Measurements from ENCODE around the gene GSDMA. TPM values are rescaled to one million over a fixed set of nuclear protein-coding genes. Genes with fewer than 3 reads are reported as not detected.
A peak's percentile ranks its signal among the peaks of the same experiment; 100 is the strongest.

Gene GSDMA
- total RNA-seq, 1 donor from 2014 or later, result not detected

GRCh38 chr17:39955726-39956225, 7.0 kb upstream of the GSDMA start:
- DNase-seq (ENCODE audit: low read depth), result no peak

DNA sequence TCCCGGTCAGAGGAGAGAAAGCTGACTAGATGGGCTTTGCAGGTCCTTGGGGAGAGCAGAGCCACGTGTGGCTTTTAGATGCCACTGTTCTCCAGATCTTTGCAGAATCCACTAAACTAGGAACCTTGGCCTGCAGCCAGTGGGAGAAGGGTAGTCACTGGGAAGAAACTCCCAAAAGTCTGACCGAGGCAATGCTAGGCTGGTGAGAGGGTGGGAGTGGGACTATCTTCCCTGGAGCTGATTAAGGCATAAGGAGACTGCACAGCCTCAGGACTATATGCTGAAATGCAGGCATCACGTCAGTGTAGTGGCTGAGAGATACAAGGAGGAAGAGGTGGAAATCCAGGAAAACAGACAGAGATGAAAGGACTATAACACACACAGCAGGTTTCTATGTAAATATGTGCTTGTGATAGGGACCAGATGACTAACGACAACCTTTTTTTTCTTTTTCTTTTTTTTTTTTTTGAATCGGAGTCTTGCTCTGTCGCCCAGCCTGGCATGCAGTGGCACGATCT, 2.2 kb upstream of the GSDMA start:
- DNase-seq (ENCODE audit: low read depth), result no peak

GRCh38 chr17:39963829-39964228, 1.0 kb downstream of the GSDMA start:
- DNase-seq (ENCODE audit: low read depth), result peak; percentile 33

- DNase-seq (ENCODE audit: low read depth), result no peak
Observed at GRCh38 chr17:39965017-39965699, 2.4 kb downstream of the GSDMA start.

DNA sequence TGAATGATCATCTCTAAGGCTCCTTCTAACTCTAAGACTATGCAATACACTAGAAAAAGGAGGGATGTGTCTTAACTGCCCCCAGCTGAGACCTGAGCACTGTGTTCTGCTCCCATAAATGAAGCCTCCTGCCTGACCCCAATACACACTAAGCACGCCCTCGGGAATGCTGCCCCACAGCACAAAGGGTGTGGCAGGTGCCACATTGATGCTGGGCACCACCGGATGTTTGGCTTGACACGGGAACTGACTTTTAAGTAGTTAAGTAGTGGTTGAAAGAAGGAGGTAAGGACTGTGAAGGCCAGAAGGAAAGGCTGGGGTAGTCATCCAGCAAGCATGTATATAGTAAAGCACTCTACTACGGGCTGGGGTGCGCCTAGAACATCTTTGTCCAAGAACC, 4.0 kb downstream of the GSDMA start:
- no peak for DNase-seq (ENCODE audit: low read depth)

DNA sequence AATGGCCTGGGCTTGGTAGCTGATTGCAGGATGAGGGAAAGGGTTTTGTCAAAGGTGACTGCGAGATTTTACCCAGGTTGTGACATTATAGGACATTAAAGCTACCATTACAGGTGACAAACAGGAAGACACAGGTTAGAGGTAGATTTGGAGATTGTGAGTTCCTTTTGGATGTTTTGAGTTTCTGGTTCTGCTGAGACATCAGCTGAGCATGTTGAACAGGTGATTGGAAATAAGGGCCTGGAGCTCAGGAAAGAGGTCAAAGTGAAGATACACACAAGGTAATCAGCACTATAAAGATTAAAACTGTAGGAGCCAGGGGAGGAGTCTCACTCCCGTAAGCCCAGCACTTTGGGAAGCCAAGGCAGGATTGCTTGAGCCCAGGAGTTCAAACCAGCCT, 6.0 kb downstream of the GSDMA start:
- no peak for DNase-seq (ENCODE audit: low read depth)

- no peak for DNase-seq (ENCODE audit: low read depth)
Observed at GRCh38 chr17:39969375-39969774, 6.6 kb downstream of the GSDMA start.

DNA sequence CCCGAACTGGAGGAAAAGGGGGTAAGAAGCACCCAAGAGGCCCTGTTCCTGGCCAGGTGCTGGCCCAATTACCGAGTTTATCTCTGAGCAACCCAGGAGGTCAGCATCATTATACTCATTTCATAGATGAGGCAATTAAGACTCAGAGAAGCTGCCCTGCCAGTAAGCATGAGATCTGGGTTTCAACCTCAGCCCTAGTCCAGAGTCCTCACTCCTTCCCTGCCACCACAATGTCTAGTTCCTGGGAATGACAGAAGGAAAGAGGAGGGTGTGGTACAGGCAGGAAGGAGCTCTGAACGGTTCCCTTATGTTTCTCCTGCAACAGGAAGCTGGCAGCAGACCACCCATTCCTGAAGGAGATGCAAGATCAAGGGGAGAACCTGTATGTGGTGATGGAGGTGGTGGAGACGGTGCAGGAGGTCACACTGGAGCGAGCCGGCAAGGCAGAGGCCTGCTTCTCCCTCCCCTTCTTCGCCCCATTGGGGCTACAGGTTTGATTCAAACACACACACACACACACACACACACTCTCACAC, 7.4 kb downstream of the GSDMA start:
- no peak for DNase-seq (ENCODE audit: low read depth)

- no peak for DNase-seq (ENCODE audit: low read depth)
Observed at GRCh38 chr17:39971076-39971603, 8.3 kb downstream of the GSDMA start.

- DNase-seq (ENCODE audit: low read depth), result no peak
Observed at GRCh38 chr17:39972271-39972670, 9.5 kb downstream of the GSDMA start.

- no peak for DNase-seq (ENCODE audit: low read depth)
Observed at GRCh38 chr17:39973496-39973895, 10.7 kb downstream of the GSDMA start.

- no peak for DNase-seq (ENCODE audit: low read depth)
Observed at GRCh38 chr17:39974433-39974832, 11.6 kb downstream of the GSDMA start.

GRCh38 chr17:39975801-39976200, 13.0 kb downstream of the GSDMA start:
- DNase-seq (ENCODE audit: low read depth), result no peak

DNA sequence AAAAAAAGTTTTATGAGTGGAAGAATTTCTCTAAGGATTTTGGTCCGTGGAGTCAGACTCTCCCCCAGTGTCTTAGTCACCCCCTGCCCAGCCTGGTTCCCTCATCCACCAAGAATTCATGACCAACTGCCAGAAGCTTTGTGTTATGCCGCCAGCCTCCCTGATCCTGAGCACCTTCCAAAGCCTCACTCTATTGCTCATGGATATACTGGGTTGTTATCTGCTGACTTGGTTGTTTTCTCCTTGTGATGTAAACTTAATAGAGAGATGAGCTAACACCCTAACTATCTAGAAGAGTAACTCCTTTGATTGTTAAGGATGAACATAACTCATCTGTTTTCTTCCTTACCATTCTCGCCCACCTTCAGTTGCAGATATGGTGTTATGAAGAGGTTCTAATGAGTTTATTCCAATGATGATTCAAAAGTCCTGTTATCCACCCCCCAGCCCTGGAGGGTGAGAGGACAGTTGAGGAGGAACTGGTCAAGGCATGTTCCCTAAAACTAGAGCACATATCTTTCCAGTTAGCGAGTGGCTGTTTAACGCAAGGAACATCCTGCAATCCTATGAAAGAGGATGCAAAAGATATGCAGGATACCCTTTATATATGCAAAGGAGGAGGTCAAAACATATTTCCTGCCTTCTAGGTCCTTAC, 16.3 kb downstream of the GSDMA start:
- peak; percentile 65 for DNase-seq (ENCODE audit: low read depth)

DNA sequence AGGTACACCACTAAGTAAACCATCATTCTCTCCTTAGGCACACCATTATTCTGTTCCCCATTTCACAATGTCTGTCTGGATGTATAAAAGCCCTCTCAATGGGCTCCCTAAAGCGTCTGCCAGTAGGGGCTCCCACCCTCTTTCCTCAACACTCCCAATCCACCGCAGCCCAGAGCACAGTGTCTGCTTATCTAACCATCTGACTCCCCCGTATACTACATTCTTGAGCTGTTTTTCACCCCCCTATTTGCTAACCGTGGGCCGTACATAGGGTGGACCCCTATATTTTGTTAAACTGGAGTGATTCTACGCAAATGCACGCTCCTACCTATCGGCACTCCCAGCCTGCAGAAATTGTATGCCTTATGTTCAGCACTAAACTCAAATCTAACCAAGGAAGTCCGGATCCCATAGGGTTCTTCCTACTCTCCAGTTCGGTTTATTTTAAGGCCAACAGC, 17.1 kb downstream of the GSDMA start:
- peak; percentile 12 for DNase-seq (ENCODE audit: low read depth)

GRCh38 chr17:39980351-39981206, 17.8 kb downstream of the GSDMA start, which contains the start of gene PSMD3:
Gene PSMD3 (plus strand): TSS chr17:39980807. CDS start chr17:39980971, 164 bp downstream.
- DNase-seq (ENCODE audit: low read depth), result peak; percentile 99

- no peak for DNase-seq (ENCODE audit: low read depth)
Observed at GRCh38 chr17:39981207-39981741, 18.5 kb downstream of the GSDMA start.

GRCh38 chr17:39981766-39982375, 19.1 kb downstream of the GSDMA start:
- DNase-seq (ENCODE audit: low read depth), result no peak

DNA sequence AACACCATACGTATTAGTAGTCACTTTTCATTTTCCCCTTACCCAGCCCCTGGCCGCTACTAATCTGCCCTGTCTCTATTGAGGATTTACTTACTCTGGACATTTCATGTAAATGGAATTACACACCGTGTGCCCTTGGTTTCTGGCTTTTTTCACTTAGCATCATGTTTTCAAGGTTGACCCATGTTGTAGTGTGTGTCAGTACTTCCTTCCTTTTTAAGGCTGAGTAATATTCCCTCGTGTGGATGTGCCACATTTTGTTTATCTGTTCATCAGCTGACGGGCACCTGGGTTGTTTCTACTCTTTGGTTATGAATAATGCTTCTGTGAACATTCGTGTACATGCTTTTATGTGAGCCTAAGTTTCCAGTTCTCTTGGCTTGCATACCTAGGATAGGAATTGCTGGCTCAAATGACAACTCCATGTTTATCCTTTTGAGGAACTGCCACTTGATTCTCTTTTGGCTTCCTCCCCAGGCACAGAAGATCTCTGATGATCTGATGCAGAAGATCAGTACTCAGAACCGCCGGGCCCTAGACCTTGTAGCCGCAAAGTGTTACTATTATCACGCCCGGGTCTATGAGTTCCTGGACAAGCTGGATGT, 25.5 kb downstream of the GSDMA start:
- DNase-seq (ENCODE audit: low read depth), result no peak

GRCh38 chr17:39994448-39994847, 31.6 kb downstream of the GSDMA start:
- DNase-seq (ENCODE audit: low read depth), result no peak

Measured in renal cortical epithelial cell (primary cell).